HepG2 (cell line): ENCODE data around the gene ACTN1. TPM values are rescaled to one million over a fixed set of nuclear protein-coding genes. Genes with fewer than 3 reads are reported as not detected.

ENCODE experiments used
- ARNTL ChIP-seq: sonication (generic); formaldehyde crosslinking; IDR thresholded peaks from 2 replicates; pipeline ENCODE4 v1.4.0; 2020; ENCODE audit warnings: mild to moderate bottlenecking, missing genetic modification reagents
- DMTF1 ChIP-seq: sonication (generic); formaldehyde crosslinking; IDR thresholded peaks from 2 replicates; pipeline ENCODE4 v1.4.0; 2020; ENCODE audit warnings: mild to moderate bottlenecking, missing genetic modification reagents
- FOSL1 ChIP-seq: sonication (generic); formaldehyde crosslinking; IDR thresholded peaks from 2 replicates; pipeline ENCODE4 v1.9.0; 2021; ENCODE audit warnings: missing genetic modification reagents, borderline replicate concordance
- GPBP1L1 ChIP-seq: sonication (generic); formaldehyde crosslinking; IDR thresholded peaks from 2 replicates; pipeline ENCODE4 v1.5.0; 2020; ENCODE audit warnings: mild to moderate bottlenecking, missing genetic modification reagents
- KDM2A ChIP-seq: sonication (generic); formaldehyde crosslinking; IDR thresholded peaks from 2 replicates; pipeline ENCODE4 v1.4.0; 2020; ENCODE audit warnings: low read depth, missing genetic modification reagents, borderline replicate concordance
- MAFF ChIP-seq: IDR thresholded peaks from 2 replicates; pipeline ENCODE4 v1.6.1; 2011; ENCODE audit warnings: low read depth, low read length, improper control_type of control experiment
- MBD4 ChIP-seq: IDR thresholded peaks from 2 replicates; pipeline ENCODE4 v1.6.1; 2012; ENCODE audit warnings: low read length, inconsistent platforms, borderline replicate concordance
- MNT ChIP-seq: fragments of 450-650 bp; IDR thresholded peaks from 2 replicates; pipeline ENCODE4 v1.6.1; 2016
- MTA1 ChIP-seq: sonication (generic); formaldehyde crosslinking; IDR thresholded peaks from 2 replicates; pipeline ENCODE4 v1.4.0; 2020; ENCODE audit warnings: missing genetic modification reagents, mild to moderate bottlenecking, borderline replicate concordance
- MTA3 ChIP-seq: sonication (generic); formaldehyde crosslinking; IDR thresholded peaks from 2 replicates; pipeline ENCODE4 v1.4.0; 2020; ENCODE audit warnings: missing genetic modification reagents
- NFYB ChIP-seq: sonication (generic); formaldehyde crosslinking; IDR thresholded peaks from 2 replicates; pipeline ENCODE4 v1.4.0; 2020; ENCODE audit warnings: missing genetic modification reagents
- PCBP2 ChIP-seq: fragments of 200-400 bp; formaldehyde crosslinking; optimal IDR thresholded peaks from 2 replicates; pipeline ENCODE3; 2018; ENCODE audit warnings: low read length, low read depth; ENCODE audit not compliant: poor library complexity, severe bottlenecking
- PRDM4 ChIP-seq: sonication (generic); formaldehyde crosslinking; IDR thresholded peaks from 2 replicates; pipeline ENCODE4 v1.9.0; 2021; ENCODE audit warnings: missing genetic modification reagents, borderline replicate concordance
- RAD51 ChIP-seq: fragments of 450-650 bp; IDR thresholded peaks from 2 replicates; pipeline ENCODE4 v1.6.1; 2016; ENCODE audit warnings: borderline replicate concordance
- RFXANK ChIP-seq: IDR thresholded peaks from 2 replicates; pipeline ENCODE4 v1.6.1; 2016
- STAG1 ChIP-seq: sonication (generic); formaldehyde crosslinking; IDR thresholded peaks from 2 replicates; pipeline ENCODE4 v1.4.0; 2020; ENCODE audit warnings: missing genetic modification reagents
- TIGD3 ChIP-seq: sonication (generic); formaldehyde crosslinking; IDR thresholded peaks from 2 replicates; pipeline ENCODE4 v1.5.1; 2020; ENCODE audit warnings: mild to moderate bottlenecking, missing genetic modification reagents, borderline replicate concordance
- ZNF639 ChIP-seq: conservative IDR thresholded peaks from 2 replicates; pipeline ENCODE4 v1.6.1; 2018; ENCODE audit warnings: missing genetic modification reagents
- ZSCAN22 ChIP-seq: sonication (generic); formaldehyde crosslinking; IDR thresholded peaks from 2 replicates; pipeline ENCODE4 v1.4.0; 2020; ENCODE audit warnings: mild to moderate bottlenecking, missing genetic modification reagents
- polyA plus RNA-seq, 8 experiments: library from polyadenylated mRNA; depleted of rRNA in 3 of 8; stranded (reverse) in 7 of 8; unstranded in 1 of 8; fragments of >200 nt; fragmentation: Illumina TruSeq in 4 of 8; extraction: Trizol in 4 of 8; gene quantifications; 2 replicates each; pipeline versions ENCODE4 v1.2.1 to v1.2.3, GENCODE V29; 2011 to 2016; ENCODE audit warnings: low read depth in 4 of 8, missing spikeins in 1 of 8, mixed read lengths in 1 of 8; ENCODE audit not compliant: insufficient read depth in 1 of 8
- total RNA-seq, 5 experiments: library from RNA; depleted of rRNA; stranded (reverse); fragments of >200 nt; fragmentation: Illumina TruSeq; extraction: Trizol; gene quantifications; 2 replicates each; pipeline ENCODE4 v1.2.3, GENCODE V29; 2016; ENCODE audit warnings: low read depth in 1 of 5

The ACTN1 gene
- total and polyA plus RNA-seq, 2 of the 13 experiments (the other 11 are each of a cell fraction or from before 2014, with no cell fraction given), result 58.6 to 162 TPM

- TF ChIP-seq GPBP1L1 (CRISPR knock-in tag) (no peak), ARNTL (CRISPR knock-in tag) (no peak; the same call in 1 of the 2 replicates), FOSL1 (CRISPR knock-in tag) (no peak), MBD4 (no peak), MTA3 (CRISPR knock-in tag) (0 out of 2 replicates have a peak, but pooled peaks have one; percentile 59), ZNF639 (CRISPR knock-in tag) (0 out of 2 replicates have a peak, but pooled peaks have one; percentile 42), MAFF (no peak), PCBP2 (no peak), STAG1 (CRISPR knock-in tag) (no peak), DMTF1 (CRISPR knock-in tag) (no peak), RFXANK (CRISPR knock-in tag) (no peak), MTA1 (CRISPR knock-in tag) (no peak), ZSCAN22 (CRISPR knock-in tag) (no peak), TIGD3 (CRISPR knock-in tag) (0 out of 2 replicates have a peak, but pooled peaks have one; percentile 53), PRDM4 (CRISPR knock-in tag) (no peak; the same call in 1 of the 2 replicates), KDM2A (CRISPR knock-in tag) (peak; percentile 34; the same call in 1 of the 2 replicates), RAD51 (no peak), NFYB (CRISPR knock-in tag) (no peak), MNT (no peak)
Measured at GRCh38 chr14:68978172-68978911, 760 bp downstream of the ACTN1 start (continued).
